Endothelial cell of umbilical vein (primary cell): ENCODE results near the gene TMOD1. TPM values are rescaled to one million over a fixed set of nuclear protein-coding genes. Genes with fewer than 3 reads are reported as not detected.

Experiments
- BruUV-seq: library from RNA; stranded (reverse); fragments of 400-500 nt; replicated peaks from 2 replicates; lab custom pipeline; 2021; lab: Mats Ljungman, UMichigan
- CTCF ChIA-PET: fragments of 300-600, 350-600 bp; sonication (Branson Sonifier 250); formaldehyde crosslinking; loops from one replicate; lab custom pipeline; 2021; ENCODE audit warnings: antibody characterized with exemption, inconsistent platforms; lab: Charles Lee
- POLR2A ChIA-PET: fragments of 300-600, 350-600 bp; sonication (Branson Sonifier 250); formaldehyde crosslinking; loops from one replicate; lab custom pipeline; 2021; ENCODE audit warnings: antibody characterized with exemption, inconsistent platforms; lab: Charles Lee
- DNase-seq: peaks from one replicate; pipeline ENCODE4 v3.0.0-alpha.2; 2011; ENCODE audit warnings: low read depth, low spot score
- FAIRE-seq: peaks from 2 replicates; lab custom pipeline; 2011; peaks lifted over from hg19 to GRCh38; lab: Jason Lieb, UNC
- H2AFZ ChIP-seq: 2 replicates; pipeline ENCODE4 v1.6.0; 2012; ENCODE audit warnings: low read depth, low read length, control low read depth, inconsistent platforms
- H3K27ac ChIP-seq: 2 replicates; pipeline ENCODE4 v1.5.1; 2011; ENCODE audit warnings: low read depth, mild to moderate bottlenecking, control low read depth, low read length, moderate library complexity; ENCODE audit not compliant: insufficient read depth
- H3K27me3 ChIP-seq, 2 experiments: 2 replicates each; pipeline versions ENCODE4 v1.6.0 to v1.6.1; 2011; ENCODE audit warnings: low read length in 2 of 2, mixed read lengths in 1 of 2; ENCODE audit not compliant: control insufficient read depth in 2 of 2, insufficient read depth in 2 of 2
- H3K36me3 ChIP-seq, 2 experiments: 2 replicates in 1 of 2; 3 replicates in 1 of 2; pipeline ENCODE4 v1.5.1; 2011; ENCODE audit warnings: low read length in 2 of 2, mild to moderate bottlenecking in 1 of 2, moderate library complexity in 1 of 2; ENCODE audit not compliant: control insufficient read depth in 2 of 2, insufficient read depth in 2 of 2; ENCODE audit errors: extremely low read depth in 1 of 2
- H3K4me1 ChIP-seq: 3 replicates; pipeline ENCODE4 v1.5.1; 2011; ENCODE audit warnings: mild to moderate bottlenecking, low read length; ENCODE audit not compliant: control insufficient read depth, insufficient read depth; ENCODE audit errors: extremely low read depth
- H3K4me2 ChIP-seq: 2 replicates; pipeline ENCODE4 v1.6.1; 2011; ENCODE audit warnings: low read length, control low read depth, mixed read lengths; ENCODE audit not compliant: insufficient read depth
- H3K4me3 ChIP-seq, 3 experiments: fragments of 200-600 bp in 1 of 3; sonication (generic), shearing (Covaris generic) in 1 of 3; replicated peaks in 1 of 3; 2 replicates each; pipeline ENCODE4 v1.5.1; 2011 to 2016; ENCODE audit warnings: control low read depth in 3 of 3, low read length in 3 of 3, mild to moderate bottlenecking in 2 of 3, inconsistent platforms in 1 of 3, low read depth in 1 of 3, moderate library complexity in 1 of 3; ENCODE audit not compliant: insufficient read depth in 1 of 3
- H3K79me2 ChIP-seq: 2 replicates; pipeline ENCODE4 v1.6.0; 2012; ENCODE audit warnings: low read length, inconsistent platforms; ENCODE audit not compliant: control insufficient read depth, insufficient read depth
- H3K9ac ChIP-seq: replicated peaks from 2 replicates; pipeline ENCODE3; 2011; ENCODE audit warnings: low read length, control low read depth; ENCODE audit not compliant: insufficient read depth; ENCODE audit errors: extremely low read depth
- H3K9me1 ChIP-seq: replicated peaks from 3 replicates; pipeline ENCODE4 v1.6.0; 2011; ENCODE audit warnings: mild to moderate bottlenecking, low read length; ENCODE audit not compliant: control insufficient read depth, insufficient read depth; ENCODE audit errors: extremely low read depth
- H3K9me3 ChIP-seq: replicated peaks from 2 replicates; pipeline ENCODE4 v1.5.1; 2012; ENCODE audit warnings: low read length, inconsistent platforms; ENCODE audit not compliant: control insufficient read depth, insufficient read depth
- H4K20me1 ChIP-seq: replicated peaks from 2 replicates; pipeline ENCODE3; 2011; ENCODE audit warnings: mild to moderate bottlenecking, low read length; ENCODE audit not compliant: control insufficient read depth, insufficient read depth; ENCODE audit errors: extremely low read depth
- FOS ChIP-seq: IDR thresholded peaks from 2 replicates; pipeline ENCODE4 v1.6.1; 2011; ENCODE audit warnings: mild to moderate bottlenecking, low read length, moderate library complexity, borderline replicate concordance; ENCODE audit not compliant: insufficient read depth
- GATA2 ChIP-seq: IDR thresholded peaks from 2 replicates; pipeline ENCODE4 v1.7.0; 2011; ENCODE audit warnings: low read depth, mild to moderate bottlenecking, moderate library complexity, mixed read lengths, low read length; ENCODE audit not compliant: insufficient read length, insufficient read depth
- JUN ChIP-seq: IDR thresholded peaks from 2 replicates; pipeline ENCODE4 v1.6.1; 2011; ENCODE audit warnings: borderline replicate concordance, low read depth; ENCODE audit not compliant: insufficient read length, insufficient read depth
- POLR2A ChIP-seq: IDR thresholded peaks from 2 replicates; pipeline ENCODE4 v1.6.1; 2012; ENCODE audit warnings: low read depth, mild to moderate bottlenecking, control low read depth, low read length
- POLR2AphosphoS5 ChIP-seq: IDR thresholded peaks from 2 replicates; pipeline ENCODE4 v1.6.1; 2012; ENCODE audit warnings: low read depth, mild to moderate bottlenecking, control low read depth, low read length, moderate library complexity; ENCODE audit not compliant: insufficient read depth
- dilution Hi-C: fragments of 300-500 bp; cut with MboI; formaldehyde crosslinking; loops from one replicate; pipeline ENCODE4 v1.15.0; 2019; ENCODE audit warnings: low sequenced_read_pairs; ENCODE audit not compliant: extremely low pct_ligation_motif_present
- intact Hi-C: fragments of 100-400 bp; cut with micrococcal nuclease; formaldehyde crosslinking; loops from one replicate; pipeline ENCODE4 v1.10.0; 2022
- polyA plus RNA-seq, 4 experiments: library from polyadenylated mRNA; depleted of rRNA in 3 of 4; stranded (reverse) in 3 of 4; unstranded in 1 of 4; fragments of >200 nt; gene quantifications; 2 replicates each; pipeline versions ENCODE4 v1.2.1 to v1.2.3, GENCODE V29; 2011 to 2012; ENCODE audit warnings: missing spikeins in 1 of 4
- total RNA-seq: library from RNA; stranded (reverse); gene quantifications from 2 replicates; pipeline ENCODE4 v1.2.3, GENCODE V29; 2021
- TF ChIP-seq, protein P1 (sequence below): IDR thresholded peaks from 2 replicates; pipeline ENCODE4 v1.6.1; 2011; ENCODE audit not compliant: insufficient read depth, insufficient read length

Gene TMOD1
- total and polyA plus RNA-seq, 2 donors (not counting 3 experiments of a cell fraction or from before 2014, with no cell fraction given), result 0.26 to 1.4 TPM

DNA sequence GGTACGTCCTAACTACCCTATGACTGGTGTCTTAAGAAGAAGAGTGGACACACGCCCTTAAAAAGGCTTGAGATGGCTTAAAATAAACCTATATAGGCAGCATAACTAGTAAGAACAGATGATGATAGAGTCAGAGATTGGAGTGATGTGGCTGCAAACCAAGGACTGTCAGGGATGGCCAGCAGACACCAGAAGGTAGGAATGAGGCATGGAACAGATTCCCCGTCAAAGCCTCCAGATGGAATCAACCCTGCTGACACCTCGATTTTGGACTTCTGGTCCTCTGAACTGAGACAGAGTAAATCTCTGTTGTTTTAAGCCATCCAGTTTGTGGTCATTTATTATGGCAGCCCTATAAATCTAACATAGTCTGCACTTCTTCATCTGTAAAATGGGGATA, 7.4 kb downstream of the TMOD1 start:
- no peak overlapping the region for H3K27ac ChIP-seq
- no peaks in the 10 kb centered on the region for H3K9me3 ChIP-seq
- FAIRE-seq, result peak; percentile 35
- CTCF ChIA-PET, result interaction anchor here (4.0 kb wide), 1 partner anchor 90 kb away, joined by 28 read pairs; no protein-coding TSS in a partner anchor
- POLR2A ChIA-PET, result no interaction called here
- H3K4me3 ChIP-seq, result no peak overlapping the region
- no peaks in the 10 kb centered on the region for H4K20me1 ChIP-seq
- intact Hi-C loops (no loop called here), dilution Hi-C loops (no loop called here)
- no TSS peak for BruUV-seq
- peaks cover 8% of the 10 kb centered on the region for H3K4me1 ChIP-seq
- H3K9me1 ChIP-seq, result no peaks in the 10 kb centered on the region
- TF ChIP-seq GATA2 (no peak), POLR2AphosphoS5 (no peak), POLR2A (no peak)
- H3K79me2 ChIP-seq, result no peaks in the 10 kb centered on the region
- no peak overlapping the region for H3K4me2 ChIP-seq
- DNase-seq, result no peak
- H2AFZ ChIP-seq, result no peak overlapping the region
- no peaks in the 10 kb centered on the region for H3K36me3 ChIP-seq
- H3K27me3 ChIP-seq, result peaks cover 23 to 34% of the 10 kb centered on the region in 2 experiments
- no peak overlapping the region for H3K9ac ChIP-seq

DNA sequence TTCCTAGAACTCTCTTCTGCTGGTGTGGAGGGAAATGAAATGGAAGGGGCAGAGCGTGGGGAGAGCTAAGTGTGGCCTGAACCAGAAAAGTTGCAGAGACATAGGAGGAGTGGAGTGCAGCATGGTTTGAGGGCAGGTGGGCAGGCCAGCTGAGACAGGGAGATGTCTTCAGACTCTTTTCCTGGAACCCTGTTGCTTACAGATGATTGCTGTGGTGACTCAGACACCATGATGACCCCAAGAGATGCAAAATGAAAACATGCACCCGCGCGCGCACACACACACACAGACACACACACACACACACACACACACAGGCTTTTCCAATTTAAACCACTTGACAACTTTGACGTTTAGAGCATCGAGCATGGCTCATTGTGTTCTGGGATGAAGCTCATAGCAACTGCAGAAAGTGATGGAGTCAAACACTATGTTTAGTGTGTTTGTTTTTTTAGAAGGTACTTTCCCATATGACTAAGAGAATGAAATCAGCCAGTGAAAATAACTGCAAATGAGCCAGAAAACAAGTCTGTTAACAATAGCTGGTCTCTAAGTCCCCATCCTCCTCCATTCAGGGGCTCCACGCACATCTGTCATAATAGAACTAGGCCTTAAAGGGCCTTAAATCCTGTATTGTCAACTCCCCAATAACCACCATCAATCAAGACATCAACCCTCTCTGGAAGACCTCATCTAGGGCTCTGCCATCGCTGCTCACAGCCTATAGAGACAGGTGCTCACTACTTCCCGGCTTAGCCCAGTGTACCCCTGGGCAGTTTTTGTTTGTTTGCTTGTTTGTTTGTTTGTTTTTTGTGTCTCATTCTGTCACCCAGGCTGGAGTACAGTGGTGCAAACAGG, 9.6 kb downstream of the TMOD1 start:
- H3K27me3 ChIP-seq, result peaks cover 10 to 13% of the 10 kb centered on the region in 2 experiments
- H3K9ac ChIP-seq, result no peak overlapping the region
- no peaks in the 10 kb centered on the region for H3K79me2 ChIP-seq
- no peaks in the 10 kb centered on the region for H3K9me3 ChIP-seq
- H3K9me1 ChIP-seq, result no peaks in the 10 kb centered on the region
- TF ChIP-seq JUN (peak; percentile 92), GATA2 (no peak), FOS (peak; percentile 18)
- TF ChIP-seq, protein P1, sequence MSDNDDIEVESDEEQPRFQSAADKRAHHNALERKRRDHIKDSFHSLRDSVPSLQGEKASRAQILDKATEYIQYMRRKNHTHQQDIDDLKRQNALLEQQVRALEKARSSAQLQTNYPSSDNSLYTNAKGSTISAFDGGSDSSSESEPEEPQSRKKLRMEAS, result no peak
- intact Hi-C loops, result loop anchor here (2.0 kb wide), 1 partner anchor 88 kb away; no protein-coding TSS in a partner anchor
- H3K4me3 ChIP-seq, result no peak overlapping the region
- H2AFZ ChIP-seq, result no peak overlapping the region
- DNase-seq (peak; percentile 94), FAIRE-seq (peak; percentile 84)
- no TSS peak for BruUV-seq
- H3K4me2 ChIP-seq, result no peak overlapping the region
- ChIA-PET POLR2A (interaction anchor here (0.7 kb wide), 1 partner anchor 81 kb away, joined by 3 read pairs; no protein-coding TSS in a partner anchor), CTCF (interaction anchor here (1.1 to 4.0 kb wide), 5 partner anchors 9 to 104 kb away, joined by 3 to 28 read pairs (median 4); partner anchors contain the start of gene TMOD1)
- H3K27ac ChIP-seq, result peak overlapping the region; percentile 49
- H4K20me1 ChIP-seq, result no peaks in the 10 kb centered on the region
- H3K36me3 ChIP-seq, result no peaks in the 10 kb centered on the region
- dilution Hi-C loops, result no loop called here
- H3K4me1 ChIP-seq, result peaks cover 13% of the 10 kb centered on the region
